ENCODE measurements around the gene CPLX1. TPM values are rescaled to one million over a fixed set of nuclear protein-coding genes. Genes with fewer than 3 reads are reported as not detected.
"Not testable (repeated sequence)": the region's sequence is repeated elsewhere in the genome, so short reads cannot be mapped to it uniquely, and the experiment has no call there.

The CPLX1 gene
- total RNA-seq, 1 donor: not detected

GRCh38 chr4:786074-786741 lies 39.7 kb downstream of the CPLX1 start:
- no peak for DNase-seq (ENCODE audit: low read depth)
- H3K4me3 ChIP-seq (ENCODE audit: low read depth, low read length): no peak overlapping the region
- no peak for TF ChIP-seq CTCF (IDR thresholded peaks at IDR 0.05; ENCODE audit: insufficient read depth, low read depth, low read length)

DNA sequence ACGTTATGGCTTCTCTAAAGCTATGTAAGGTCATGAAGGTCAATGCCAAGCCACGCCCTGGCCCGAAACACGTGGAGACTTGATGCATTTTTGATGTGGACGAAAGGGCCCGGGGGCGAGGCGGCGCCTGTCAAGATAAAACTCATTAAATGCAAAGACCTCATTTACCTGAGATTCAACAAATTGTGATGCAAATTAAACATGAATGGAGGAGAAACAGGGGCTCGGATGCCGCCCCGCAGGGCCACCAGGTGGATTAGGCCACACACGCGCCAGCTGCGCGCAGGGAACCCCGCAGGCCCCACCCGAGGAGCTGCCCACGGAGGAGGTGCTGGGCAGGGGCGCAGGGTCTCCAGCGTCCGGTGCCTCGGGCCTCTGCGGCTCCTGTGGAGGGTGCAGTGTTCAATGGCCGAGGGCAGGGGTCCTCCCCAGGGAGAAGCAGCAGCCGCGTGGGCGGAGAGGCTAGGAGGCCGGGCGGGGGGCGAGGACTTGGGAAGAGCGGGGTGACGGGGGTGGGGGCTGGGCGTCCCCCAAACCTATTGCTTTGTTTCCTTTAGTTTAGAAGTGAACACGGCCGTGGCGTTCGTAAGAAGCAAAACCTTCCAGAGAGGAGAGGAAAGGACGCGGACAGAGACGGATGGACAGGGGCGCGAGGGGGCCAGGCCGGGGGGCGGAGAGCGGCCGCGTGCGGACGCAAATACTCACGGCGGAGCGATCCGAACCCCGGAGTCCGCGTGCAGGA lies 40.4 kb downstream of the CPLX1 start:
- TF ChIP-seq CTCF (IDR thresholded peaks at IDR 0.05; ENCODE audit: insufficient read depth, low read depth, low read length): no peak
- H3K4me3 ChIP-seq (ENCODE audit: low read depth, low read length): no peak overlapping the region
- DNase-seq (ENCODE audit: low read depth): no peak

DNA sequence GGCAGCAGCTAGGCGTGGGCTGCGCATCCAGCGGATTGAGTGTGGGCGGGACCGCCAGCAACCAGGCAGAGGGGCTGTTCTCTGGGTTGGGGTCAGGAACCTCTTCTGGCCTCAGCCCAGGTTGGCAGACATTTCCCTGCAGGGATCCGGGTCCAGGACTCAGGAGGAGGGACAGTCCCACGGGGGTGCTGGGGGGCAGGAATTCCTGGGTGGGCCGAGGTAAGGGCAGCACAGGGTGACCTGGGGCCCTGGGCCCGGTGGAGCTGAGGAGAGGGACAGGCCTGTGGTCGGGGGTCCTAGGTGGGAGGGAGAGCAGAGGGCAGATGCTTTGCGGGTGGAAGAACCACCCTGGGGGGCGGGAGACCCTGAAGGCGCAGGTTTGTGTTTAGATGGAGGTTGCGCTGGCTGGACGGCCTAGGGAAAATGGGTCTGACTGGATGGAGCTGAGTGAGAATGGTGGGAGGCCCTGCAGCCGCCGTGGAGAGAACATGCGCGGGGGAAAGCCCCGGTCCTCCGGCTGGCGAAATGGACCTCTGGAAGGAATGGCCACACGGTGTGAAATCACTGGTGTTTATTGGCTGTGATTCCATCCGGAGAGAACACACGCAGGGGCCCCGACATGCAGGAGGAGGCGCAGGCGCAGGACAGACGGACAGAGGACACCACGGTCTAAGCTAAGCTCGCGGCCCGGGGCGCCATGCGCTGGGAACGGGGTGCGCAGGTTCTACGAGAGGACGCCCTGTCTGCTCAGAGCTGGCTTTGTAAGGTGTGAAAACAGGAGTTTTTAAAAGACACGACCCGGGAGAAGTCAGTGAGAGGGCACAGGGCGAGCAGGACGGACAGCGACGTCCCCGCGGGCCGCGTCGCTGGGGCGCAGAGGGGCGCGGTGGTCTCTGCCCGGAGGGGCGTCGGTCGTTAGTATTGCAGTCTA lies 41.3 kb downstream of the CPLX1 start:
- no peak for DNase-seq (ENCODE audit: low read depth)
- no peak for TF ChIP-seq CTCF (IDR thresholded peaks at IDR 0.05; ENCODE audit: insufficient read depth, low read depth, low read length)
- H3K4me3 ChIP-seq (ENCODE audit: low read depth, low read length): no peak overlapping the region

- peak overlapping the region; percentile 96 for H3K4me3 ChIP-seq (ENCODE audit: low read depth, low read length)
- DNase-seq (ENCODE audit: low read depth): peak; percentile 99
- TF ChIP-seq CTCF (IDR thresholded peaks at IDR 0.05; ENCODE audit: insufficient read depth, low read depth, low read length): no peak
Observed at GRCh38 chr4:781493-782216, 44.3 kb downstream of the CPLX1 start.

DNA sequence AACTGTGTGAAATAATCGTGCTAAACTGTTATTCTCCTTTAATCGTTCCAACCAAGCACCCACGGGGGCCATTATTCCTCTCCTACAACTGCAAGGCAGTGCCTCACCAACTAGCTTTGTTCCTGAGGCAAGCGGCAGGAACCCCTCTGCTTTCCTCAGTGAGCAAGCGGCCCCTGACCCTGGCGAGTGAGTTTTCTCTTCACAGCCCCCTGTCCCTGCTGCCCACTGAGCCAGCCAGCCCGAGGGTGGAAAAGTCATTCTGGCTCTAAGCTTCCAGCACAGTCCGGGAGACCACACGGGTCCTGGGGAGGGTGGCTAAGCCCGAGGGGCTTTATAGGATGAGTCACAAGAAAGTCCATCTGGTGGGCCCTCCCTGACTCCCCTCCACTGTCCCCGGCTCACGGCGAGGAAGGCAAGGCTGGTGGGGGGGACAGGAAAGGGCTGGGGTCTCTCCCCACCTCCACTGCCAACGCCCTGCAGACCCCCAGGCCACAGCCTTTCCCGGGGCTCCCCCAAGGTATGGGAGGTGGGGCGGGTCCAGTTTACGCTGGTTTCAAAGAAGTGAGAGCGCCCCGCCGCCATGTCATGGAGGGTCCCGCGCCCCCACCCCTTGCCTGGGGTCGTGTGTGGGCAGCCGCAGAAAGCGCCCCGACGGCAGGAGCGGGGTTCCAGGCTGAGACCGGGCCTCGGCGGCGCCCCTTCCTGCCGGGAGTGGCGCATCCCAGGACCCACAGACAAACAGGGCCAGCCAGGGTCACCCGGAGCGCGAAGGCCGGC lies 45.0 kb downstream of the CPLX1 start:
- DNase-seq (ENCODE audit: low read depth): peak; percentile 32
- no peak for TF ChIP-seq CTCF (IDR thresholded peaks at IDR 0.05; ENCODE audit: insufficient read depth, low read depth, low read length)
- H3K4me3 ChIP-seq (ENCODE audit: low read depth, low read length): peak overlapping the region; percentile 96

DNA sequence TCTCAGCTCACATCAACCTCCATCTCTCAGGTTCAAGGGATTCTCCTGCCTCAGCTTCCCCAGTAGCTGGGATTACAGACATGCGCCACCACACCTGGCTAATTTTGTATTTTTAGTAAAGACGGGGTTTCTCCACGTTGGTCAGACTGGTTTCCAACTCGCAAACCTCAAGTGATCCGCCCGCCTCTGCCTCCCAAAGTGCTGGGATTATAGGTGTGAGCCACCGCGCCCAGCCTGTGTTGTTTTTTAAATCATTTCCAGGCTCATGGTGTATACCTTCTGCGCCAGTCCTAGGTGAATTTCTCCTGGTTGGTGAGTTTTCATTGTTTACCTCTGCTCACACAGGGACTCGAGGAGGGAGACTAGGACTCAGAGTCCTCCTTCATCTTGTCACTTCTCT lies 45.7 kb downstream of the CPLX1 start:
- not testable (repeated sequence) for DNase-seq (ENCODE audit: low read depth)

More for the DNA sequence above, 45.7 kb downstream of the CPLX1 start:
- peak overlapping the region; percentile 96 for H3K4me3 ChIP-seq (ENCODE audit: low read depth, low read length)
